KBM-7 (cell line): Measurements from ENCODE around the gene DYNLL2.
A peak's percentile ranks its signal among the peaks of the same experiment; 100 is the strongest.
"Not testable (repeated sequence)": the region's sequence is repeated elsewhere in the genome, so short reads cannot be mapped to it uniquely, and the experiment has no call there.

Experiments
- DNase-seq: peaks from one replicate; pipeline ENCODE4 v3.0.0-alpha.2; 2015
- in situ Hi-C: fragments of 300-500 bp; cut with MboI; formaldehyde crosslinking; loops from 2 replicates; pipeline ENCODE4 v1.14.3; 2020; ENCODE audit warnings: low sequenced_read_pairs, low pct_unique_long_range_greater_than_20kb, mixed read lengths

Gene DYNLL2

GRCh38 chr17:58096892-58097291 lies 13.7 kb downstream of the DYNLL2 start:
- no peak for DNase-seq
- in situ Hi-C loops, result no loop called here

DNA sequence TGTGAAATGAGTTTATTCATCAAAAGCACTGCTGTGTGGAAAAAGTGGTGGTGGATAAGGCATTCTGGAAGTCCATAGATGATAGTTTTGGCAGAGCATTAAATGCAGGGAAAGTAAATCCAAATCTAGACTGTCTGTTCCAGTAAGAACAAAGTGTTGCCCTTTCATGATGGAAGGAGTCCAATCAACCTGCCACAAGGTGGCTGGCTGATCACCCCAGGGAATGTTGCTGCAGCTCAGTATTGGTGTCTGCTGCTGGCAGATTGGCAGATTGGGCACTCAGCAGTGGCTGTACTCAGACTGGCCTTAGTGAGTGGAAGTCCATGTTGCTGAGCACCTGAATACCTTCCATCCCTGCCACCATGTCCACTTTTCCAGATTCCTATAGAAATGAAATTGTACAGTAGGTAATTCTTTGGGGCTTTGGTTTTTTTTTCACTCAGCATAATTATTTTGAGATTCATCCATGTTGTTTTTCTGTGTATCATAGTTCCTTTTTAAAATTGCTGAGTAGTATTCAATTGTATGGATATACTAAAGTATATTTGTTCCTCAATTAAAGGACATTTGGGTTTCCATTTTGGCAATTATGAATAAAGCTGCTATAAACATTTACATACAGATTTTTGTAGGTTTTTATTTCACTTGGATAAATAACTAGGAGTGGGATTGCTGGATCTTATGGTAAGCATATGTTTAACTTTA lies 14.3 kb downstream of the DYNLL2 start:
- in situ Hi-C loops, result no loop called here

DNA sequence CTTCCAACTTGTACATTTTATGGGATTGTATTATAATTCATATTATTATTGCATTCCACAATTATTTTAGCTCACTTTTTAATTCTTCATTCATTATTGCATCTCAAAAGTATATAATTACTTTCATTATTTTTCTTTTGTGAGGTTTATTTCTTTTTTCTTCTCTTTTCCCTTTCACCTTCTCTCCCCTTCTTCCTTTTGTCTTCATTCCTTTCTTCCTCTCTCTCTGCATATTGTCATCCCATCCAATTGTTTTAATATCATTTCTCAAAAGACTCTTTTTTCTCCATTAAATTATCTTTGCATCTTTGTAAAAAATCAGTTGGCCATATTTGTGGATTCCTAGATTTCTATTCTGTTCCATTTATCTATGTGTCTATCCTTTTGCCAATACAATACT lies 17.3 kb downstream of the DYNLL2 start:
- DNase-seq, result no peak
- in situ Hi-C loops, result loop anchor here (25.0 kb wide), 2 partner anchors 238 to 963 kb away; partner anchors contain the start of gene MRPS23

More for the DNA sequence above, 14.3 kb downstream of the DYNLL2 start:
- DNase-seq, result no peak

DNA sequence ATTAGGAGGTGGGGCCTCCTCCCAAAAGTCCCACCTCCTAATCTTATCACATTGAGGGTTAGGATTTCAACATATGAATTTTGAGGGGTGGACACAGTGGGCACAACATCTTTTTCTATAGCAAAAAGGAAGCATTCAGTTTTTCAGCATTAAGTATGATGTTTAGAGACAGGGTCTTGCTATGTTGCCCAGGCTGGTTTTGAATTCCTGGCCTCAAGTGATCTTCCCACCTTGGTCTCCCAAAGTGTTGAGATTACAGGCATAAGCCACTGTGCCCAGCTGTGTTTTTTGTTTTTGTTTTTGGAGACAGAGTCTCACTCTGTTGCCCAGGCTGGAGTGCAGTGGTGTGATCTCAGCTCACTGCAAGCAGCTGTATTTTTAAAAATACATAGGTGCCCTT lies 18.7 kb downstream of the DYNLL2 start:
- in situ Hi-C loops, result loop anchor here (25.0 kb wide), 2 partner anchors 240 to 965 kb away; partner anchors contain the start of gene MRPS23
- DNase-seq, result not testable (repeated sequence)

GRCh38 chr17:58105093-58105492 lies 21.9 kb downstream of the DYNLL2 start:
- DNase-seq, result no peak
- in situ Hi-C loops, result loop anchor here (25.0 kb wide), 2 partner anchors 243 to 968 kb away; partner anchors contain the start of gene MRPS23

GRCh38 chr17:58107306-58107705 lies 24.1 kb downstream of the DYNLL2 start:
- in situ Hi-C loops, result loop anchor here (25.0 kb wide), 2 partner anchors 245 to 970 kb away; partner anchors contain the start of gene MRPS23
- DNase-seq, result no peak

DNA sequence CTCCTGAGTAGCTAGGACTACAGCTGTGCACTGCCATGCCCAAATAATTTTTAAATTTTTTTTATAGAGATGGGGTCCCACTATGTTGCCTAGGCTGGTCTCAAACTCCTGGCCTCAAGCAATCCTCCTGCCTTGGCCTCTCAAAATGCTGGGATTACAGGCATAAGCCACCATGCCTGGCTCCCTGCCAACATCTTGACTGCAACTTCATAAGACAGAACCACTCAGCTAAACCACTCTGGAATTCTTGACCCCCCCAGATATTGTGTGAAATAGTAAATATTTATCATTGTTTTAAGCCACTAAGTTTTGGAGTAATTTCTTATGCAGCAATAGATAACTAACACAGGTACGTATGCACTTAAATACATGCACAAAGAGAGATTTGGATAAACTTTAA lies 26.0 kb downstream of the DYNLL2 start:
- in situ Hi-C loops, result loop anchor here (25.0 kb wide), 2 partner anchors 247 to 972 kb away; partner anchors contain the start of gene MRPS23
- no peak for DNase-seq

DNA sequence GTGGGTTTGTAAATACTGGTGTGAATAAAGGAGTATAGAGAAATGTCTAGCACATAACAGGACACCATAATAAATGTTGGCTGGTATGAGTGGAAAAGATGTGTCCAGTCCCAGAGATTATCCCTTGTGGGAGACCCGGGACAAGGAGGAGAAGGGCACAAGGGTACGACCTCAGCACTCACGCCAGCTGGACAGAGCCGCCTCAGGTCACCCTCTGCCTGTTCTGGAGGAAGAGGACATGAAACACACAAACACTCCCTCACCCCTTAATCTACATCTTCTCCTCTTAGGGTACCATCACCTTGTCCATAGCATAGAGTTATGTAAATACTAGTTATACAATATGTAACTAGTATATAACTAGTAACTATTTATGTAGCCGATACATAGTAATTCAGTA lies 26.8 kb downstream of the DYNLL2 start:
- in situ Hi-C loops, result loop anchor here (25.0 kb wide), 2 partner anchors 248 to 973 kb away; partner anchors contain the start of gene MRPS23
- no peak for DNase-seq

- in situ Hi-C loops, result loop anchor here (25.0 kb wide), 2 partner anchors 249 to 974 kb away; partner anchors contain the start of gene MRPS23
- DNase-seq, result no peak
These were observed 28.5 kb downstream of the DYNLL2 start for GRCh38 chr17:58111676-58112075.

- in situ Hi-C loops, result loop anchor here (25.0 kb wide), 2 partner anchors 251 to 976 kb away; partner anchors contain the start of gene MRPS23
- peak; percentile 79 for DNase-seq
These were observed 29.9 kb downstream of the DYNLL2 start for GRCh38 chr17:58112970-58113631.

DNA sequence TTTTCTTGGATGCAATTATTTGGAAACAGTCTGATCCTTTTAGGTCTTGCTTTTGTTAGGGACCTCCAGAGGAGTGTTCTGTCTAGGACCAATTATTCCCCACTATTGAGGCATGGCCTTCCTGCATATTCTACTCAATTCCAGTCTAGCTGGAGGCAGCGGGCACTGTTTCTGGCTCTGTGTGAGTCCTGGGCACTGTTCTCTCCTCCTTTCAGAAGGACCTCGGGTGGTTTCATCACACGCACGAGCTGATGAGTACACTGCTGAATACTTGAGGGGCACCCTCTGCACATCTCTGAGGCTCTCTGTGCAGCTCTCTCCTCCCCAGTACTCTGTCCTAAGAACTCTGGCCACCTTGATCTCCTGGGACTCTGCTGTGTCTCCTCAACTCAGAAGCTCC lies 30.7 kb downstream of the DYNLL2 start:
- in situ Hi-C loops, result loop anchor here (25.0 kb wide), 2 partner anchors 252 to 977 kb away; partner anchors contain the start of gene MRPS23
- no peak for DNase-seq

DNA sequence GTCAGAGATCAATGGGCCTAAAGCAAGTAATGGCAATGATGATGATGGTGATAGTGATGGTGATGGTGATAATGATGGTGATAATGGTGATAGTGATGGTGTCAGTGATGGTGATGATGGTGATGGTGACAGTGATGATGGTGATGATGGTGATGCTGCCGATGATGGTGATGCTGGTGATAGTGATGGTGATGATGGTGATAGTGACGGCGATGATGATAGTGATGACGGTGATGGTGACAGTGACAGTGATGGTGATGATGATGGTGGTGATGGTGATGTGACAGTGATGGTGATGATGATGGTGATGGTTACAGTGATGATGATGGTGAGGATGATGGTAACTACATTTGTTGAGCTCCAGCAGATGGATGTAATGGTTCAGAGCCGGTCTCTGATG lies 34.2 kb downstream of the DYNLL2 start:
- in situ Hi-C loops, result loop anchor here (25.0 kb wide), 2 partner anchors 255 to 980 kb away; partner anchors contain the start of gene MRPS23
- DNase-seq, result no peak

GRCh38 chr17:58119491-58119890 lies 36.3 kb downstream of the DYNLL2 start:
- in situ Hi-C loops, result loop anchor here (25.0 kb wide), 2 partner anchors 257 to 982 kb away; partner anchors contain the start of gene MRPS23
- no peak for DNase-seq

DNA sequence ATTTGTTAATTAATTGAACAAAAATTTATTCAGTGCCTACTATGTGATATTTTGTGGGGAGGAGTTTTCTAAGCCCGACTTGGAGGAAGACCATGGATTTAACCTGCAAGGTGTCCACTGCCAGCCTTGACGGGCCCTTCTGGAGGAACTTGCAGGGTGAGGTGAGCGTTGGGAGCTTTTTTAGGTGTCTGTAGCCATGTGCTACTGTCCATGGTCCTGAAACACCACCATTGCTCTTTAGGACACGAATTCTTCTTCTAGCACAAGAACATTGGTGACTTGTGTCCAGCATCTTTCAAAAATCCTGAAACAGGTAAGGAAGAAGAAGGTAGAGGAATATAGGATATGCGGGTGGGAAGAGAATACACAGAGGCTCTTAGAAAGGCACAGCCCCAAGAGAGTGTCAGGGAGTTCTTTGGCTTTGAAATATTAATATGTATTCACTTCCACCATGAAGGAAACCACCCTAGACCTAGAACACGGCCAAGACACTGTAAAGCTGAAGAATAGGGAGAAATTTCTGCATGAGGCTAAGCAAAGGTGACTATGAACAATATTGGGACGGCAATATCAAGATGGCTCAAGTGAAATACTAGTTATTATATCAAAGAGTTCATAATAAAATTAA lies 37.1 kb downstream of the DYNLL2 start:
- in situ Hi-C loops, result loop anchor here (25.0 kb wide), 2 partner anchors 258 to 983 kb away; partner anchors contain the start of gene MRPS23
- DNase-seq, result peak; percentile 73

- DNase-seq, result peak; percentile 55
- in situ Hi-C loops, result loop anchor here (25.0 kb wide), 2 partner anchors 260 to 985 kb away; partner anchors contain the start of gene MRPS23
These were observed 38.7 kb downstream of the DYNLL2 start for GRCh38 chr17:58121925-58122324.

DNA sequence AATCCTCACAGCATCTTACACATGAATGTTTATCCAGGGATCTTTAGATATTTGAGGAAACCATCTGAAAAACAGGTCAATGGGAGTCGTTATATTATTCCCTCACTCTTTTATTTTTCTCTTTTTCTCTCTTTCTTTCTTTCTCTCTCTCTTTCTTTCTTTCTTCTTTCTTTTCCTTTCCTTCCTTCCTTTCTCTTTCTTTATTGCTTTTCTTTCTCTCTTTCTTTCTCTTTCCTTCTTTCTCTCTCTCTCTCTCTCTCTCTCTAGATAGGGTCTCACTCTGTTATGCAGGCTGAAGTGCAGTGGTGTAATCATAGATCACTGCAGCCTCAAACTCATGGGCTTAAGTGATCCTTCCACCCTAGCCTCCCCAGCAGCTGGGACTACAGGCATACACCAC lies 44.6 kb downstream of the DYNLL2 start:
- in situ Hi-C loops, result no loop called here
- DNase-seq, result no peak

- in situ Hi-C loops, DNase-seq: not testable (repeated sequence)
These were observed 49.5 kb downstream of the DYNLL2 start for GRCh38 chr17:58132697-58133096.

- no peak for DNase-seq
- in situ Hi-C loops, result no loop called here
These were observed 53.6 kb downstream of the DYNLL2 start for GRCh38 chr17:58136669-58137279.

DNA sequence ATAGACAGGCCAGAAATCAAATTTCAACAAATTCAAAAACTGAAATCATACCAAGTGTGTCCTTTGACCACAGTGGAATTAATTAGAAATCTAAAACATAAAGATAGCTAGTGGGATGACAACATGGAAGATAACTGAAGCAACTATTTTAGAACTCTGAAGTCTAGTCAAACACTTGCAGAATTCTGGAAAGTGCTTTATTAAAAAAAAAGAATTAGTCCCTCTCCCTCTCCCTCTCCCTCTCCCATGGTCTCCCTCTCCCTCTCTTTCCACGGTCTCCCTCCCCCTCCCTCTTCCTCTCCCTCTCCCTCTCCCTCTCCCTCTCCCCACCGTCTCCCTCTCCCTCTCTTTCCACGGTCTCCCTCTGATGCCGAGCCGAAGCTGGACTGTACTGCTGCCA lies 58.3 kb downstream of the DYNLL2 start:
- no peak for DNase-seq
- in situ Hi-C loops, result no loop called here
